SK-N-SH (cell line): ENCODE data around the gene NAA11. TPM values are rescaled to one million over a fixed set of nuclear protein-coding genes. Genes with fewer than 3 reads are reported as not detected.

Experiments
- CTCF ChIA-PET: fragments of 300-600, 350-600 bp; formaldehyde crosslinking; extraction: SDS; loops from one replicate; lab custom pipeline; 2021; lab: Yijun Ruan, JAX
- POLR2A ChIA-PET: fragments of 350-600 bp; sonication (Branson Sonifier 250); formaldehyde crosslinking; extraction: SDS; loops from one replicate; lab custom pipeline; 2020; ENCODE audit warnings: antibody characterized with exemption, inconsistent platforms; lab: Yijun Ruan, JAX
- DNase-seq: peaks from one replicate; pipeline ENCODE4 v3.0.0; 2012
- H2AFZ ChIP-seq: fragments of 200-600 bp; sonication (generic); 2 replicates; pipeline ENCODE4 v1.8.1; 2016; ENCODE audit warnings: antibody characterized with exemption, mild to moderate bottlenecking, low read depth
- H3F3A ChIP-seq: fragments of 200-600 bp; sonication (generic); replicated peaks from 2 replicates; pipeline ENCODE3; 2016; ENCODE audit warnings: antibody characterized with exemption, mild to moderate bottlenecking; ENCODE audit not compliant: insufficient read depth
- H3K27ac ChIP-seq, 2 experiments: fragments of 200-500 bp in 1 of 2; fragments of 200-600 bp in 1 of 2; sonication (Bioruptor generic) in 1 of 2; sonication (generic), shearing (Covaris generic) in 1 of 2; 2 replicates each; pipeline versions ENCODE4 v1.5.1 to v1.6.1; 2014 to 2016; ENCODE audit warnings: low read depth in 2 of 2, inconsistent platforms in 1 of 2, low read length in 1 of 2, mild to moderate bottlenecking in 1 of 2, mixed read lengths in 1 of 2
- H3K27me3 ChIP-seq: fragments of 200-600 bp; sonication (generic), shearing (Covaris generic); 2 replicates; pipeline ENCODE4 v1.6.1; 2016; ENCODE audit warnings: mixed run types; ENCODE audit not compliant: insufficient read depth
- H3K36me3 ChIP-seq, 2 experiments: fragments of 200-500 bp in 1 of 2; fragments of 200-600 bp in 1 of 2; sonication (Bioruptor generic) in 1 of 2; sonication (generic) in 1 of 2; replicated peaks in 1 of 2; 2 replicates each; pipeline versions ENCODE3 to v1.5.1; 2014 to 2016; ENCODE audit warnings: low read length in 1 of 2, mild to moderate bottlenecking in 1 of 2; ENCODE audit not compliant: insufficient read depth in 2 of 2, control insufficient read depth in 1 of 2
- H3K4me1 ChIP-seq, 2 experiments: fragments of 200-500 bp in 1 of 2; fragments of 200-600 bp in 1 of 2; sonication (Bioruptor generic) in 1 of 2; sonication (generic), shearing (Covaris generic) in 1 of 2; 2 replicates each; pipeline versions ENCODE4 v1.5.1 to v1.6.1; 2014 to 2016; ENCODE audit warnings: low read depth in 1 of 2, low read length in 1 of 2, mixed run types in 1 of 2; ENCODE audit not compliant: insufficient read depth in 2 of 2, control insufficient read depth in 1 of 2
- H3K4me2 ChIP-seq: fragments of 200-600 bp; sonication (generic), shearing (Covaris generic); 2 replicates; pipeline ENCODE4 v1.6.1; 2017; ENCODE audit warnings: mixed run types
- H3K4me3 ChIP-seq, 2 experiments: fragments of 200-500 bp in 1 of 2; fragments of 200-600 bp in 1 of 2; sonication (Bioruptor generic) in 1 of 2; sonication (generic), shearing (Covaris generic) in 1 of 2; 2 replicates each; pipeline versions ENCODE4 v1.5.1 to v1.8.1; 2014 to 2016; ENCODE audit warnings: low read depth in 2 of 2, inconsistent platforms in 1 of 2, low read length in 1 of 2, mild to moderate bottlenecking in 1 of 2, mixed read lengths in 1 of 2, moderate library complexity in 1 of 2
- H3K79me2 ChIP-seq: fragments of 200-600 bp; sonication (generic); 2 replicates; pipeline ENCODE4 v1.8.1; 2017; ENCODE audit warnings: mild to moderate bottlenecking; ENCODE audit not compliant: insufficient read depth
- H3K9ac ChIP-seq: fragments of 200-600 bp; sonication (generic); 2 replicates; pipeline ENCODE4 v1.6.1; 2017; ENCODE audit warnings: mixed run types
- H3K9me2 ChIP-seq: fragments of 200-600 bp; sonication (generic); 2 replicates; pipeline ENCODE4 v1.6.1; 2017; ENCODE audit warnings: mixed run types
- H3K9me3 ChIP-seq: fragments of 200-600 bp; sonication (generic); 2 replicates; pipeline ENCODE4 v1.6.1; 2017; ENCODE audit warnings: mixed run types, mild to moderate bottlenecking, moderate library complexity
- H4K20me1 ChIP-seq: fragments of 200-600 bp; sonication (generic); 2 replicates; pipeline ENCODE4 v1.6.1; 2017; ENCODE audit warnings: mild to moderate bottlenecking, mixed run types; ENCODE audit not compliant: insufficient read depth
- CHD2 ChIP-seq: fragments of 150-350 bp; IDR thresholded peaks from 2 replicates; pipeline ENCODE4 v1.6.1; 2018; ENCODE audit warnings: low read length; ENCODE audit not compliant: partially characterized antibody
- EP300 ChIP-seq, 2 experiments: IDR thresholded peaks; 2 replicates each; pipeline versions ENCODE4 v1.4.0 to v1.6.1; 2012; ENCODE audit warnings: borderline replicate concordance in 1 of 2, low read depth in 1 of 2, low read length in 1 of 2
- FOXM1 ChIP-seq: IDR thresholded peaks from 2 replicates; pipeline ENCODE4 v1.4.0; 2012; ENCODE audit warnings: low read depth, mild to moderate bottlenecking
- GATA2 ChIP-seq: sonication (generic); formaldehyde crosslinking; IDR thresholded peaks from 2 replicates; pipeline ENCODE4 v1.5.0; 2020; ENCODE audit warnings: mild to moderate bottlenecking, missing genetic modification reagents
- IRF3 ChIP-seq: fragments of 150-350 bp; IDR thresholded peaks from 2 replicates; pipeline ENCODE4 v1.6.1; 2016; ENCODE audit warnings: mild to moderate bottlenecking, low read depth, low read length
- MEF2A ChIP-seq: IDR thresholded peaks from 2 replicates; pipeline ENCODE4 v1.4.0; 2012; ENCODE audit warnings: low read depth, borderline replicate concordance
- RAD21 ChIP-seq: IDR thresholded peaks from 2 replicates; pipeline ENCODE4 v1.6.1; 2012; ENCODE audit warnings: mild to moderate bottlenecking, low read length
- RCOR1 ChIP-seq: fragments of 150-350 bp; IDR thresholded peaks from 2 replicates; pipeline ENCODE4 v1.6.1; 2017; ENCODE audit warnings: antibody characterized with exemption, low read length
- REST ChIP-seq: IDR thresholded peaks from 2 replicates; pipeline ENCODE4 v1.6.1; 2012; ENCODE audit warnings: mild to moderate bottlenecking, low read depth, low read length, moderate library complexity
- SMC3 ChIP-seq: IDR thresholded peaks from 2 replicates; pipeline ENCODE4 v1.6.1; 2012; ENCODE audit warnings: low read depth, low read length, improper control_type of control experiment
- TAF1 ChIP-seq: IDR thresholded peaks from 2 replicates; pipeline ENCODE4 v1.6.1; 2012; ENCODE audit warnings: low read depth, mild to moderate bottlenecking, low read length, moderate library complexity, borderline replicate concordance
- TCF12 ChIP-seq: IDR thresholded peaks from 2 replicates; pipeline ENCODE4 v1.4.0; 2012
- TEAD4 ChIP-seq: IDR thresholded peaks from 2 replicates; pipeline ENCODE4 v1.4.0; 2012; ENCODE audit warnings: mild to moderate bottlenecking, borderline replicate concordance; ENCODE audit not compliant: insufficient read depth
- USF1 ChIP-seq: IDR thresholded peaks from 2 replicates; pipeline ENCODE4 v1.4.0; 2012; ENCODE audit warnings: low read depth, borderline replicate concordance
- USF2 ChIP-seq: fragments of 150-350 bp; IDR thresholded peaks from 2 replicates; pipeline ENCODE4 v1.6.1; 2017; ENCODE audit warnings: antibody characterized with exemption, low read length, low read depth, borderline replicate concordance
- YY1 ChIP-seq: IDR thresholded peaks from 2 replicates; pipeline ENCODE4 v1.4.0; 2012; ENCODE audit warnings: low read depth, mild to moderate bottlenecking
- ZBTB33 ChIP-seq: IDR thresholded peaks from 2 replicates; pipeline ENCODE4 v1.4.0; 2012; ENCODE audit warnings: low read depth, borderline replicate concordance
- WGBS: methylation state at CpG from one replicate; pipeline ENCODE4 v1.1.6; 2017; ENCODE audit warnings: low lambda C conversion rate; 5-methylcytosine and 5-hydroxymethylcytosine counted together
- polyA plus RNA-seq, 3 experiments: library from polyadenylated mRNA; depleted of rRNA; stranded (reverse); fragments of >200 nt; gene quantifications; 2 replicates each; pipeline ENCODE4 v1.2.3, GENCODE V29; 2012

NAA11 gene
- polyA plus RNA-seq, 1 of the 3 experiments (the other 2 are of a cell fraction) = not detected

GRCh38 chr4:79272761-79273160 lies 53.1 kb downstream of the NAA11 start:
- Histone ChIP-seq H4K20me1 (no peaks in the 10 kb centered on the region), H3F3A (no peaks in the 10 kb centered on the region), H3K36me3 (no peaks in the 10 kb centered on the region), H3K79me2 (no peaks in the 10 kb centered on the region), H3K9me2 (no peaks in the 10 kb centered on the region), H3K9me3 (no peaks in the 10 kb centered on the region), H3K27ac (no peak overlapping the region), H2AFZ (no peak overlapping the region), H3K4me2 (no peak overlapping the region), H3K4me1 (peaks cover 0 to 12% of the 10 kb centered on the region in 2 experiments; a peak in 2 of 4 replicates), H3K27me3 (no peaks in the 10 kb centered on the region), H3K9ac (no peak overlapping the region), H3K4me3 (no peak overlapping the region)
- DNase-seq = no peak
- TF ChIP-seq IRF3 (no peak), FOXM1 (no peak), YY1 (no peak), USF1 (no peak), TAF1 (no peak), USF2 (no peak), CHD2 (no peak), RAD21 (no peak), SMC3 (no peak), GATA2 (no peak), TCF12 (no peak), EP300 (IDR thresholded peaks at IDR 0.05; ENCODE audit: borderline replicate concordance in 1 of 2, low read depth in 1 of 2, low read length in 1 of 2) (no peak), TEAD4 (no peak), ZBTB33 (no peak), REST (no peak), RCOR1 (no peak), MEF2A (no peak)
- 40% methylated on average over 4 of the region's 4 CpGs for WGBS
- CTCF ChIA-PET = interaction anchor here (1.0 kb wide), 1 partner anchor 320 kb away, joined by 3 read pairs; no protein-coding TSS in a partner anchor
- POLR2A ChIA-PET = no interaction called here
